GM19023 (cell line): ENCODE data around the gene MAPKAPK3.

Experiments used
- ATAC-seq: cut with Tn5 transposase; IDR thresholded peaks from one replicate; pipeline ENCODE4 v1.9.1; 2021; ENCODE audit warnings: mild to moderate bottlenecking, moderate library complexity; ENCODE audit not compliant: unreplicated experiment

The MAPKAPK3 gene

GRCh38 chr3:50617096-50617791 is at the start of gene MAPKAPK3:
TSS of gene MAPKAPK3 (plus strand) at chr3:50617151. CDS start at chr3:50617566, 415 bp downstream.
- ATAC-seq: peak; percentile 8

DNA sequence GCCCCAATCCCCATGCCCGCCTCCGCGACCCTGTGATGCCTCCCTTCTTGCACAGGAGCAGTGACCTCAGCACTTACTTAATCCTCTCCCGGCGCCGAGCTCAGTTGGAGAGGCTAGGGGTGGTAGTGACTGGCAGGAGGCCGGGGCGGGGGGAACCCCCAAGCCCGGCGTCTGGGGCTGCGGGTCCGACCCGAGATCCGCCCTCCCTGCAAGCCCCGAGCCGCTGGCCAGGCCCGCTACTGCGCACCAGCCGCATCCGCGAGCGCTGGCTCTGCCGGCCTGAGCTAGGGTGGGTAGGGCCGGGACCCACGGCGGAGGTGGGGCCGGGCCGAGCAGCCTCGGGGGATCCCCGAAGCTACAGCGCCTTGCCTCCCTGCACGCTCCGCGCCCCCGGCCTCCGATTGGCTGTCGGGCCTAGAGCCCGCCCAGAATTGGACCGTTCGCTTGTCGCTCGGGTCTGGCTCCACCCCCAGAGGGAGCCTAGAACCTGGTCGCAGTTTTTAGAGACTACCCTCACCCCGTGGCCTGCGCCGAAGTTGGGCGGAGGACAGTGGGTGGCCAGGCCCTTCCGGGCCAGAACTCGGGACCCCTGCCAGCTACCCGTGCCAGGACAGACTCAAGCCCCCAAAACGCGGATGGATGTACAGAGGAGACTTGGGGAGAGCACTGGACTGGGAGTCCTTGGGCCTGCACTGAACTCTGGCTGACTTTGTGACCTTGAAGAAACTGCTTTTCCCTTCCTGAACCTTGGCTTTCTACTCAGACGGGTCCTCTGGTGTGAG is 49.4 kb upstream of the MAPKAPK3 start, which contains the start of gene C3orf18:
C3orf18 (minus strand) TSS at position 362 of the 782 bp plus-strand sequence. CDS start 2,048 bp downstream, outside the sequence.
- peak; percentile 88 for ATAC-seq

DNA sequence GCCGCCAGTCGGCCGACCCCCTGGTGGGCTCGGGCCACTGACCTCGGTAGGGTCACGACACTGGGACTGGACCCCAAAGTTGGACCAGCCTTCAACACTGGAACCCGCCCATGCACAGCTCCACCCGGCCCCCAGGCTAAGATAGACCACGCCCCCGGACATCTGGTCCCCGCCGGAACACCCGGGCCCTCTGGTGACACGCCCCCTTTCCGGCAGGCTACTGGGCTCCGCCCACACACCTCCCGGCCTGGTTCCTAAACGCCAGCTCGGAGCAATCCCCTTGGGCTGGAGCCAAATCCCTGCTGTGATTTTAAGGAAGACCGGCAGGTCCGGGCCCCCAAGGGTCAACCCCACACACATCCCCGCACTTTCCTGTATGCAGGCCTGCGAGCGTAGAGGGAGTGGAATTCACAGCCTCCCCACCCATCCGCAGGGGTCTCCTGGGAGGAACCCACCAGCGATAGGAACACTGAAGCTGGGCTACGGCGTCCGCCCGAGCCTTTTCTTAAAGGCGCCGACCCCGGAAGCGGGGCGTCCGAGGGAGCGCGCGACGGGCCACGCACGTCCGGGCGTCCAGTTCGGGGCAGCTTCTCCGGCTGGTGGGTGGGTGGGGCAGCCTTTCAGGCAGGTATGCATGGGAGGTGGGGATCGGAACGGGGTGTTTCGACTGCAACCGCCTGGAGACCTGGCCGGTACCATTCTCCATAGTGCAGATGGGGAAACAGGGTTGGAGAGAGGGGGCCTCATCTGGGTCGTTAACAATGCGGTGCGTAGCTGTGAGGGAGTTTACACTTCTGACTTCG is 47.8 kb upstream of the MAPKAPK3 start, which contains the start of gene HEMK1:
HEMK1 (plus strand) TSS at position 576 of the 803 bp plus-strand sequence. CDS start 1,583 bp downstream, outside the sequence.
- peak; percentile 60 for ATAC-seq

DNA sequence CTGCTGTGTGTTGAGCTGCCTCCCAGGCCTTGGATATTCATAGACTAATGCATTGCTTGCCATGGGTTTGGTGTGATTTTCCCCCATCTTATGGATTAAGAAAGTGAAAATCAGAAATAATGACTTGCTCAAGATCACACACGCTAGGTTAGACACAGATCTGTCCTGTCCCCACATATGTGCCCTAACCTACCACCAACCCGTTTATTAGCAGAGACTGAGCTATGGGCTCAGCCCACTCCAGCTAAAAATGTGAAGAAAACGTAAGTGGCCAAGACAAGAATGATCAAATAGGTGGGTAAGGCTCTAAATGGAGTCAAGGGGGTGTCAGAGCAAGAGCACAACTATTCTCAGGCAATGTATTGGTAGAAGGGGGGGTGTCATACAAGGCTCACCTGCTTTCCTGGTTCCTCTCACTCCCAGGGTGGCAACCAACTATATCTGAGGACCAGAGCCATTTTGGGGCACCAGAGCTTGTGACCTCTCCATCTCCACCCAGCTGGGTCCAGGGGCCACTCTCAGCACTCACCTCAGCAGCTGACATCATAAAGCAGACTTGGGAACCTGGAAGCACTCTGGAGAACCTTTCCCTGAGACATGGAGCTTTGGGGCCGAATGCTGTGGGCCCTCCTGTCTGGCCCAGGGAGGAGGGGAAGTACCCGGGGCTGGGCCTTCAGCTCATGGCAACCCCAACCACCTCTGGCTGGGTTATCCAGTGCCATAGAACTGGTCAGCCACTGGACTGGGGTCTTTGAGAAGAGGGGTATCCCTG is 46.3 kb upstream of the MAPKAPK3 start:
- ATAC-seq: no peak

DNA sequence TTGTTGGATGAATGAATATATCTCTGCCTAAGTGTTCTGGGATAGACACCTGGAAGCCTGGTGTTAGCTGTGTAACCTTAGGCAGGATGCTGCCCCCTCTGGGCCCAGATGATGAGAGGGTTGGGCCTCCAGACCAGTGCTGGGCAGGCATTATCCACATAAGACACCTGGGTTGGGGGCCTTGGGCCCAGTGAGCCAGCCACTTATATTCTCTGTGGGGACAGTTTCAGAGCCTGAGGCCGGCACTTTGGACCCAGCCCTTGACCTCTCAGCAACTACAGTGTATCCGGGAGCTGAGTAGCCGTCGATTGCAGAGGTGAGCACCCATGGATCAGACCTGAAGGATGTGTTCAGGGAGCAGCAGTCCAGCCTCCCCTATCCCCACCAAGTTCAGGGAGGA is 45.5 kb upstream of the MAPKAPK3 start:
- no peak for ATAC-seq

DNA sequence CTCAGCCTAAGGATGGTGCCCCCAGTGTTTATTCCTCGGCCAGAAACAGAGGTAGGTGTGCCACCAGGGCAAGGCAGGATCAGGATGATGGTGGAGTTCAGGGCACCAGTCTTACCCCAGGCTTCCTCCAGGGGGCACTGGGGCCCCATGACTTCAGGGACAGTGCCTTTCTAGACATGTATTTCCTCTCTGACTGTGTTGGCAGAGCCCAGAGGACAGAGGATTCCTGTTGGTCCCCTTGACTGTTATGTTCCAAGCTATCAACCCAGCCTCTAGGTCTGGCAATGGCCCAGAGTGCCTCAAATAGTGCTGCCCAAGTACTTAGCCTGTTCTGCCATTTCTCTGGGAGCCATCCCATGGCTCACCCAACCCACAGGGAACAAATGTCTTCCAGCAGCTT is 44.8 kb upstream of the MAPKAPK3 start:
- ATAC-seq: no peak

DNA sequence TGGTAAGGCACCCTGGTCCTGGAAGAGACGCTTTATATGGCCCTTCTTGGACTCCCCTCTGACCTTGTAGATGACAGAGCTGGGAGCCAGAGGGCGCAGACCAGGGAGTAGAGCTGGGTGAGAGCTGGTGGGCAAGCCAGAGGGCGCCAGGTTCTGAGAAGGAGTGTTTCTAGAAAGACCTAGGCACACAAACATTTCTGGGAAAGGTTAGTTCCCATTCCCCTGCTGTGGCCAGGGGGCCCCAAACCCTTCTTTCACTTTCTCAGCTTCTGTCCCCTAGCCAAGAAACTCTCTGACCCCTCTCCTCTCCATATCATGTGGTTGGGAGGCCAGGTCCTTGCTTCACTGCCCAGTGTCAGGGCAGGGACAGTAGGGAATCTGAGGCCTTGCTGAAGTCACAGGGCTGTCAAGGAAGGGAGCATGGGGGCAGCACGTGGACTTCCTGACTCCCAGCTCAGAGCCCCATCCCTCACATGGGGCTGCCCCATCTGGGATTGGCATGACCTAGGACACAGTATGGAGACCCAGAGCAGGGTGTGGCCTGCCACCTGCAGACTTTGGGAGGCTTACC is 44.1 kb upstream of the MAPKAPK3 start:
- ATAC-seq: no peak

GRCh38 chr3:50573566-50574443 is 43.1 kb upstream of the MAPKAPK3 start:
- no peak for ATAC-seq

DNA sequence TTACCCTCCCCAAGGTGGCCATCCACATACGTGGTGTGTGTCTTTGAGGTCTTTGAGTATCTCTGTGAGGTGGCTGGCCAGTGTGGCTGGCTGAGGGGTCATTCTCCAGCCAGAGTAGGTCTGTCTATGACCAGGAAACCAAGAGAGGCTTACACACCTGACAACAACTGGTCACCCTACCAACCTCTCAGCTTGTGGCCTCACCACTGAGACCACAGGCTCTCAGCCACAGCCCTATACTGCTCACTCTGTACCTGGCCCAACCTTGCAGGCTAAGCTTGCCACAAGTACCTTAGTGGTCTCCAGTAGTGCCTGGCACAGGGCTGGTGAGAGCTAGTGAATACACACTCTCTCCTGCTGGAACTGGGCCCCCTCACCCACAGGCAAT is 42.5 kb upstream of the MAPKAPK3 start:
- ATAC-seq: no peak

DNA sequence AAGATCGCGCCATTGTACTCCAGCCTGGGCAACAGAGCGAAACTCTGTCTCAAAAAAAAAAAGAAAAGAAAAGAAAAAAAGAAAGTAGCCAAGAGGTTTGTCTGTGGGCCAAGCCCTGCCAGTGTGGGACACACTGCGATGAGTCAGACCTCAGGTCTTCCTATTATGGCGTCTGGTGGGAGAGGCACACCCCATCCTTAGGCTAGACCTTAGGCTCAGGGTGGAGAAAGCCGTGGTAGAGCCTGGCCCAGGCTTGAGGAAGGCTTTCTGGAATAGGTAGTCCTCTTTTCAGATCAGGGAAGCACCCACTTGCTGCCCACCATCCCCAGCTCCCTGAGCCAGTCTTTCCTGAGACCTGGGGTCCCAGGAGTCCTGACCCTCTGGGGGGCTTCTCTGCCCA is 41.6 kb upstream of the MAPKAPK3 start:
- no peak for ATAC-seq

DNA sequence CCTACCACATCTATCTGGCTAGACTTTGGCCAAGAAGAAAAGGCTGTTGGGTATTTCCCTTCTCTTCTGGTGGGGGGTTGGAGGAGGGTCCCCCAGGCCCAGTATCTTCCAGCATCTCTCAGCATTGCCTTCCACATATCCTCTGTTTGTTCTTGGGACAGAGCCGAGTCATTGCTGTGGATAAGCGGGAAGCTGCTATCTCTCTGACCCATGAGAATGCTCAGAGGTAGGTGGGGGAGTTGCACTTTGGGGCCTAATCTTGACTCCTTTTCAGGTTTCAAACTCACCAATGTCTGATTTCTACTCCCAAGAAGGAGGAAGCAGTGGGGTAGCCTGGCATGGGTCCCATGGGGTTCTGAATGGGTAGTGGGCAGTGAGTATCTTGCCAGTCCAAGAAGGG is 39.6 kb upstream of the MAPKAPK3 start:
- no peak for ATAC-seq

GRCh38 chr3:50580683-50581458 is 36.1 kb upstream of the MAPKAPK3 start:
- ATAC-seq: no peak

DNA sequence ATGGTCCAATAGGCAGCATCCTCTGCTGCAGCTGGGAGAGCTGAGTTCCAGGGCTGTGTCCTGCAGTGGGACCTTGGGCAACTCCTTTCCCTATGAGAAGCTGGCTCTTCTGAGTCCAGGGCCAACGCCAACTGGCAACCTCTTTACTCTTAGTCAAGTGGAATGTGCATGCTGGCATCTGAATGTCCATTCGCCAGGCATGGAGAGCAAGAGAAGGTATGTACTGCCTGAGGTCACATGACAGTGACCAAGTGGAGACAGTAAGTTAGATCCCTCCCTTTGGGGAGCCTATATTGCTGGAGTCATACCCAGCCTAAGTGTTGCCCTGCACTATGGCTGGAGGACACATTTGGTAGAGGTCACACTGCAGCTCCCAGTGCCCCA is 35.5 kb upstream of the MAPKAPK3 start:
- ATAC-seq: no peak

DNA sequence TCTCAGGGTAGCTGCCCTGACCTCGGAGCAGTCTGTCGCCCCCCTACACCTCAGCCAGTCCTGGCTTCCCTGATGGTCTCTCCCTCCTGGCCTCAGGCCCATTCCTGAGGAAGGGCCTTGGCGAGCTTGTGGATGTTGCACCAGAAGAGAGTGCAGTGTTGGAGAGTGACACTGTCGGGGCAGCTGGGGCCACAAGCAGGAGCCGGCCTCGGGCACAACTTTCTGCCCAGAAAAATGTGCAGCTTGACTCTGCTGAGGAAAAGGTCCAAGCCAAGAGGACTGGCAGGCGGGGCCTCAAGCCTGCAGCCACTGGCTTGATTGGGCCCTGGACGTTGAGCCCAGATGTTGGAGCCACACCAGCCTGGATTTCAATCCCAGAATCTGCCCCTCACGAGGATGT is 34.9 kb upstream of the MAPKAPK3 start:
- no peak for ATAC-seq

DNA sequence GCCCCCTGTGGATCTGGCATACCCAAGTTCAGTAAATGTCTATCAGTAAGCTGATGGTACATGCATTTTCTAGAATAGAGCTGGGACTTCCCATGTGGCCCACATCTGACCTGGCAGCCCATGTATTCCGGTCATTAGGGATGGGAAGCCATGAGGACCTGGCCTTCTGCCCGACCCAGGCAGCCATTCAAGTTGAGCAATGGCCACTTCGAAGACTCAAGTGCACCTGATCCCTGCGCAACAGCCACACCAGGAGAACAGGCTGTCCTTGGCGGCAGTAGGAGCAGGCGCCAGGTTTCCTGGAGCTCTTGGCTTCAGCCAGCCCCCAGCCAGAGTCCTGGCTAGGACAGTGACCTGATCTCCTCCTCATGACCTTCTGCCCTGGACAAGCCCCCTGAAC is 33.1 kb upstream of the MAPKAPK3 start:
- ATAC-seq: no peak

GRCh38 chr3:50584391-50584790 is 32.6 kb upstream of the MAPKAPK3 start:
- no peak for ATAC-seq

GRCh38 chr3:50585919-50586762 is 30.8 kb upstream of the MAPKAPK3 start:
- ATAC-seq: no peak

- ATAC-seq: no peak
These were observed 30.2 kb upstream of the MAPKAPK3 start for GRCh38 chr3:50586763-50587070.
